ENCODE results near the gene GPX7. TPM values are rescaled to one million over a fixed set of nuclear protein-coding genes. Genes with fewer than 3 reads are reported as not detected.

The GPX7 gene
- total RNA-seq, 4 donors from 2014 or later, result 4.8 to 9.1 (median 9.0) TPM

DNA sequence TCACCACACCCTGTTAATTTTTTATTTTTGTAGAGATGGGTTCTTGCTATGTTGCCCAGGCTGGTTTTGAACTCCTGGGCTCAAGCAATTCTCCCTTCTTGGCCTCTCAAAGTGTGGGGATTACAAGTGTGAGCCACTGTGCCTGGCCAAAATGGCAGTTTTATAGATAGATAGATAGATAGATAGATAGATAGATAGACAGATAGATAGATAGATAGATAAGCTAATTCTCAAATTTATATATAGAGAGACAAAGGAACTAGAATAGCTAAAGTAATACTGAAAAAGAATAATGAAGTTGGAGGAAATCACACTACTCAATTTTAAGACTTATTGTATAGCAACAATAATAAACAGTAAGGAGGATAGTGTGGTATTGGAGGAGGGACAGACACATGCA lies 51.9 kb downstream of the GPX7 start:
- no peak for DNase-seq (ENCODE audit: low spot score in 2 of 2)
- H3K4me3 ChIP-seq (ENCODE audit: low read depth, poor library complexity, severe bottlenecking), result no peak overlapping the region
- TF ChIP-seq POLR2A (IDR thresholded peaks at IDR 0.05), result no peak
- TF ChIP-seq, protein P1, sequence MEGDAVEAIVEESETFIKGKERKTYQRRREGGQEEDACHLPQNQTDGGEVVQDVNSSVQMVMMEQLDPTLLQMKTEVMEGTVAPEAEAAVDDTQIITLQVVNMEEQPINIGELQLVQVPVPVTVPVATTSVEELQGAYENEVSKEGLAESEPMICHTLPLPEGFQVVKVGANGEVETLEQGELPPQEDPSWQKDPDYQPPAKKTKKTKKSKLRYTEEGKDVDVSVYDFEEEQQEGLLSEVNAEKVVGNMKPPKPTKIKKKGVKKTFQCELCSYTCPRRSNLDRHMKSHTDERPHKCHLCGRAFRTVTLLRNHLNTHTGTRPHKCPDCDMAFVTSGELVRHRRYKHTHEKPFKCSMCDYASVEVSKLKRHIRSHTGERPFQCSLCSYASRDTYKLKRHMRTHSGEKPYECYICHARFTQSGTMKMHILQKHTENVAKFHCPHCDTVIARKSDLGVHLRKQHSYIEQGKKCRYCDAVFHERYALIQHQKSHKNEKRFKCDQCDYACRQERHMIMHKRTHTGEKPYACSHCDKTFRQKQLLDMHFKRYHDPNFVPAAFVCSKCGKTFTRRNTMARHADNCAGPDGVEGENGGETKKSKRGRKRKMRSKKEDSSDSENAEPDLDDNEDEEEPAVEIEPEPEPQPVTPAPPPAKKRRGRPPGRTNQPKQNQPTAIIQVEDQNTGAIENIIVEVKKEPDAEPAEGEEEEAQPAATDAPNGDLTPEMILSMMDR (IDR thresholded peaks at IDR 0.05), result no peak
- intact Hi-C loops (cut with DNase I; ENCODE audit: low total_unique reads), result no loop called here

DNA sequence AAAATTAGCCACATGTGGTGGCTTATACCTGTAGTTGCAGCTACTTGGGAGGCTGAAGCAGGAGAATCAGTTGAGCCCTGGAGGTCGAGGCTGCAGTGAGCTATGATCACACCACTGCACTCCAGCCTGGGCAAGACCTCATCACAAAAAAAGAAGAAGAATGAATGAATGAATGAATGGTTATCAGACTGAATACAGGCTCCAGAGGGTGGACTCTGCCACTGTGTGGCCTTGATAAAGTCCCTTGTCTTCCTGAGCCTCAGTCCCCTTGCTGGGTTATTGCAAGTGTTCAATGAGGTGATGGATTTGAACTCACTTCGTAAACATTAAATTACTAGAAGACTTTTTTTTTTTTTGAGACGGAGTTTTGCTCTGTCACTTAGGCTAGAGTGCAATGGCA lies 55.5 kb downstream of the GPX7 start:
- no peak for DNase-seq (ENCODE audit: low spot score in 2 of 2)
- TF ChIP-seq POLR2A (IDR thresholded peaks at IDR 0.05), result no peak
- TF ChIP-seq, protein P1 (IDR thresholded peaks at IDR 0.05), result no peak
- 95 to 96% methylated on average over 3 of the region's 3 CpGs for WGBS, 2 donors
- intact Hi-C loops (cut with DNase I; ENCODE audit: low total_unique reads), result no loop called here
- H3K4me3 ChIP-seq (ENCODE audit: low read depth, poor library complexity, severe bottlenecking), result no peak overlapping the region

Other genes starting within 250 kb of the GPX7 start
- 10 to 100 TPM; 16.6 to 29.8 (median 25.1) TPM for gene CC2D1B, start 236.2 kb upstream of the GPX7 start, total RNA-seq
- 1 to 10 TPM in 1 of 4 donors, under 1 TPM in 3; 0.29 to 1.3 (median 0.72) TPM for gene ORC1, start 197.9 kb upstream of the GPX7 start, total RNA-seq
- gene PRPF38A, start 197.8 kb upstream of the GPX7 start, total RNA-seq, result 10 to 100 TPM in 2 of 4 donors, 1 to 10 TPM in 2; 9.1 to 12.5 (median 10.2) TPM
- gene TUT4, start 49.3 kb upstream of the GPX7 start, total RNA-seq, result 10 to 100 TPM; 36.8 to 94.0 (median 52.0) TPM
- gene SHISAL2A, start 30.8 kb downstream of the GPX7 start, total RNA-seq, result not detected
- 10 to 100 TPM in 2 of 4 donors, 1 to 10 TPM in 2; 7.2 to 17.5 (median 8.9) TPM for gene COA7, start 96.0 kb downstream of the GPX7 start, total RNA-seq
- 10 to 100 TPM; 24.1 to 29.9 (median 25.2) TPM for gene ZYG11B, start 124.1 kb downstream of the GPX7 start, total RNA-seq
- gene ZYG11A, start 240.4 kb downstream of the GPX7 start, total RNA-seq, result under 1 TPM; 0.03 to 0.25 (median 0.12) TPM